NCI-H2227 (cell line): ENCODE data around the gene BTBD1.

Experiments
- DNase-seq: peaks from one replicate; lab custom pipeline; 2025; ENCODE audit not compliant: unreplicated experiment; lab: John Stamatoyannopoulos, UW

BTBD1 gene

DNA sequence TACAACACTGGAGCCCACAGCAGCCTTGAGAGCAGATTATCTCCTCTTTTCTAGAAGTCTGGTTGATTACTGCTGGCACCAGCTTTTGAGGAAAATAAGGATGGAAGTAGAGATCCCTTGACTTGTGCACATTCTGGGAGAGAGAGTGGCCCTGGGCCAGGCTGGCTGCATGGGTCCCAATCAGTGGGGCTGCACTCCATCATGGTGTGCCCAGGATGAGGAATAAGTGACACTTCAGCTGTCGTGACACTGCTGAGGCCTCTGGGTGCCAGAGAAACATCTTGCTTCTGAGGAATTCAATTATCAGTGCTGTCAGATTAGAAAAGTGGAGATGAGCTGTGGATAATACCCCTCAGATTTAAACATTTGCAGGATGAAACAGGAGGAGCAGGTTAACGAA is 72.0 kb downstream of the BTBD1 start:
- no peak for DNase-seq

DNA sequence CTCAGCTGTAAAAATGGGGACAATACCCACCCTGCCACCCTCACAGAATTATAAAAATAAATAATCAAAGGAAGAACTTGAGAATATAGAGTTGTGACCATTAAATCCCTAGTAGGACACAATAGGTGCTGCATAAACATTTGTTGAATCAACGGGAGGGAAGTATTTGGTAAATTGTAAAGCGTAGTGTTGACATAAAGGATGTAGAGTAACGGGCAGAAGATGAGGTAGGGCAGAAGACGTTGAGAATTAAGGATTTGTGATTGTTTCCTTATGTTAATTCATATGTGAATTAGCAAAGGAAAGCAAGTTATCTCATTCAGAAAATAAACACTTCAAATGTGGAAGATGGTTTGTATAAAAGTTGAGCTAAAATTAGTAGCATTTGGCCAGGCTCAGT is 73.9 kb downstream of the BTBD1 start:
- DNase-seq, result no peak

DNA sequence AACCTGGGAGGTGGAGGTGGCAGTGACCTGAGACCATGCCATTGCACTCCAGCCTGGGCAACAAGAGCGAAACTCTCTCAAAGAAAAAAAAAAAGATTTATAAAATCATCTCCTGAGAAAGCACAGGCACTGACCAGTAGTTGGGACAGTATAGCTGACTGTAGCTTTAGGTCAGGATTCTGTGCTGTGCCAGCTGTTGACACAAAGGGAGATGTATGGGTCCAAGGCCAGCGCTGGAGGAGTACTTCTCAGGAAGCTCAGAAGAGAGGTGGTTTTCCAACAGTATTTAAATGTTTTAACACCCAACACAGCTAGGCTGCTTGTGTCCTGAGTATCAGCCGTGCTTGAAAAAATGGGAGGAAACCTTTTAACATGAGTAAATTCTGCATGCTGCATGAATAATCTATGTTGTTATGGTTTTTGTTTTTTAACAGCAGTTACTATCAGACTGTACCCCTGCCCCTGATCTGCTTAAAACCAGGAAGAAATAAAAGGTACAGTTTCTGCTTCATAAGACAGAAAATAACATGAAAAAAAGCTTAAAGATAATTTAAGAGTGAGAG is 74.5 kb downstream of the BTBD1 start:
- DNase-seq, result no peak

DNA sequence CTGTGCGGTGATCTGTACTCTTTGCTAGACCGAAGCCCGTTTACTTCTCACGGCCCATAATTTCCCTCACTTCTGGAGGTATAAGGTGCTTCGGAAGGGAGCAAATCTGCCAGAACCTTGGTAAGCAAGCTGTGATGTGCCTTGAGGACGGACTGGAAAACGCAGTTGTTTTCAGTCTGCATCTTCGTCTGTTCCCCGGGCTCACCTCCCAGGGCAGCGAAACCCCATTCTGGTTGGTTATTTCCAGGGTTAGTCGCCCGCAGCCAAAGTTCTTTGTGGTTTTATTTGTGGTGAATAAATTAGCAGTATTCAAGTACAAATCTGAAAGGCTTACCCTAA is 80.6 kb downstream of the BTBD1 start:
- DNase-seq, result peak; percentile 27

DNA sequence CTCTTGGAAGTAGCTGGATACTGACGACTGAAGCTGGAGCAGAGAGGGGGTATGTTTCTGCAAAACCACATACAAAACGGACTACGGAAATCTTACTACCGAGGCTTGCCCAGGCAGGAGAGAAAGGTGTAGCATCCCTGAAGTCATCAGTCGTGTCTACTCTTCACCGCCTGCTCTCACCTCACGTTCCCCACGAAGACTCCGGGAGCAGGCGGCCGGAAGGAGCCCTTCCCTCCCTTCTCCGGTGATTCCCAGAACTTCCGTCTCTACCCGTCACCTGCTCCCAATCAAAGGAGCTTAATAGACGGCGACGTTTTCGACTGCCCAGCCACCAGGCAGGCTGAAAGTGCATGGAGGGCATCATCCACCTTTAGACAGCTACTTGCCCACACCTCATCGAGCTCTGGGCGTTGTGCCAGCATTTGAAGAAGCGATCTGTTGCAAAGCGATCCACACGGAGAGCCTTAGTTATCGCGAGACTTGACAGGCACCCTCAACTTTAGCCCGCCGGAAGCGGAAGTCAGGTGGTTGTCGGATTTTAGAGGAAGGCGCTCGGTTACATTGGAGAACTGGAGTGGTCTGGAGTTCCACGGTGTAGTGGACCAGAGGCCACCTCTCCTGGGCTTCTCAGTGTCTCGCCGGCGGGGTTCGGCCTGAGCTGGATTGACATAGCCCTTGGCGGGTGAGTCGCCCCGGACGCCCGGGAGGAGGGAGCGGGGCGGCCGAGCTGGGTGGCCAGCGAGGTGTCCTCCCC is 81.2 kb downstream of the BTBD1 start, which contains the start of gene RAMAC:
Gene RAMAC, plus strand, starts transcription at position 523 of the 754 bp plus-strand sequence. CDS start 2,809 bp downstream, outside the sequence.
- DNase-seq, result peak; percentile 94

DNA sequence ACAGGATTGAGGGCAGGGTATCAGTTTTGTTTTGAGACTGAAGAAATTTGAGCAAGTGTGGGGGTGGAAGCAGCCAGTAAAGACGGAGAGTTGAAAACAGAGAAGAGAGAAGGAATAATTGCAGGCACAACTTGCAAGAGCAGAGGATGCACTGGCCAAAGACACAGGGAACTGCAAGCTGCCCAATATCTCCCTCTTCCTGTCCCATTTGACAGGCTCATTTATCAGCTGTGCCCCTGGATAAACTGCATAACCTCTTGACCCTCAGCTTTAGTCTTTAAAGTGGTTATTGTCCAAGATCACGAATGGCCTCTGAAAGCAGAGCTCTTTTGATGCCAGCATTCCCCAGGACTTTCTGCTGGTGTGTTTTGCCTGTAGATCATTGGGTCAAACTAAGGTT is 86.1 kb downstream of the BTBD1 start:
- no peak for DNase-seq

DNA sequence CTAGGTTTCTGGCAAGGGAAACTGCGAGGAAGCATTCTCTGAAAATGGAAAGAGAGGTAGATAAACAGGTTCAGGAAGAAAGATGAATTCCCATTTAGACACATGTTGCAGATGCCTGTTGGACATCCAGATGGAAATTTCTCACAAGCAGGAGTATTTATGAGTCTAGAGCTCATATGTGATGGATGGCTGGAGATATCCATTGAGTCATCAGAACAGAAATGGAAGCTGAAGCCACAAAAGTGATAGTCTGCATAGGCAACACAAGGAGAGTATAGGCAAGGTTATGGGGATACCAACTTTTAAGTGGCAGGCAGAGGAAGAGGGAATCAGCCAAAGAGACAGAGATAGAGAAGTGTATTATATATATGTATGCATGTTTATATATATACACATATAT is 87.3 kb downstream of the BTBD1 start:
- no peak for DNase-seq

DNA sequence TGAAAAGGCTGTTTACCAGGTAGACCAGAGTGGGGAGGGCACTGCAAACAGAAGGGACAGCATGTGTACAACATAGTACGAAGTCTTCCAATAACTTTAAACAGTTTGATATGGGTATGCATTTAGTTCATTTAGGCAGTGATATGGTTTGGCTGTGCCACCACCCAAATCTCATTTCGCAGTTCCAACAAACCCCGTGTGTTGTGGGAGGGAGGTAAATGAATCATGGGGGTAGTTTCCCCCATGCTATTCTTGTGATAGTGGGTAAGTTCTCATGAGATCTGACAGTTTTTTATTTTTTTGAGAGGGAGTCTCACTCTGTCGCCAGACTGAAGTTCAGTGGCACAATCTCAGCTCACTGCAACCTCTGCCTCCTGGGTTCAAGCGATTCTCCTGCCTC is 88.6 kb downstream of the BTBD1 start:
- DNase-seq, result no peak

DNA sequence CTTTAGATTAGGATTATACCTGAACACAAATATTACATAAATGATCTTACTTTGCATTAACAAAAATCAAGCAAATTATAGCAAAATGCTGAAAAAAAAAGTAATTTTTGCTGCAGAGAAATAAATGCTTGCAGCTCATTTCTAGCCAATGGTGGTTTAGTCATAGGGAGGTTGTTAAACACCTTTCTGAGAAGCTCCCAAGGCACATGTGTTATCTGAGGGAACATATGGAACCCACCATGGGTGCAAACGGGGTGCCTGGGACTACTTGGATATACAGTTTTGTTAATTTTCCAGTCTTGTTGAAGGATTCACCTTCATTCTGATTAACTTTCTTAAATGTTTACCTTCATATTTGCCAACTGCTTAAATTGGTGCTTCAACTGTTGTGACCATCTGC is 90.0 kb downstream of the BTBD1 start:
- DNase-seq, result no peak

DNA sequence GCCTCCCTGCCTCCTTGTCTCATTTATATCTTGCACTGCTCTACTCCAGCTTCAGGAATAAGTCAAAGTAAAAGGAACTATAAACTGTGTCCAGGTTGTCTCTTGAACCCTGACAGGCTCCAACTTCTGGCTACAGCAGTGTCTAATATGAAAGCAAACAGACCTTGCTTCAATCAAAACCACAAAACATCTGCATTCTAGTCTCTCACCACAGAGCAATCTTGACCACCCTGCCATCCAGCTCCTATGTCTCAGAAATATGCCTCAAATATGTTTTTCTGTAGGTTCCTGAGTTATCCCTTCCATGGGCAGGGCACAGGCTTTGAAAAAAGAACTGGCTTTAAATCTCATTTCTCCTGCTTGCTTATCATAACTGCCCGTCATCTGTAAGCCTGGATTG is 94.1 kb downstream of the BTBD1 start:
- no peak for DNase-seq

DNA sequence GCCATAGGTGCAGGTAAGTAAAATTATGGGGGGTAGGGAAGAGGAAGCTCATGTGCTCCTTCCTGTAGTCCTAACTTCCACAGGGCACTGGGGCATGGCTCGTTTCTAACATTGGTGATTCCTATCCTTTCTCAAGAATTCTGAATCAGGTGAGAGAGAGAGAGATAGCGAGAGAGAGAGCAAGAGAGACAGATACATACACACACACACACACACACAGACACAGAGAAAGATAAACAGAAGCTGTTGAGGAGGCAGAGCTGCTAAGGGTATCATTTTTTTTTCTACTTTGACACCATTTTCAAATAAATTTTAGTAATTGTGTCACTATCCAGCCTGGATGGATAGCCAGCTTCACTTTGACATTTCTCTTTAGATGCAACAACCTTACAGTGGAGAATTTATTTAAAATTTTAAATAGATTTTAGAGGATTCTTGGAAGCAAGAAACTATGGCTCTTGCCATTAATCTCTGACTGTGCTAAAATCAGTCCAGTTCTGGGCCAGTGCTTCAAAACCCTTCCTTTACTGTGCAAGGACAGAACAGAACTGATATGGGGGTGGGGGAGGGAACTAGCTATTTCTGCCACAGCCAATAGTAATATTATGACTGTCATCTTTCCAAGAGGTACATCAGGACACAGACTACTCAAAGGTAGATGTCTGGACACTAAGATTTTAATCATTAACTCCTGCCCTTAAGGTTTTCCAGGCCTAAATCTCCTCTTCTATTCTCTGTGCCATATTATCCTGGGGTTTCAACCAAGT is 95.7 kb downstream of the BTBD1 start:
- peak; percentile 26 for DNase-seq

DNA sequence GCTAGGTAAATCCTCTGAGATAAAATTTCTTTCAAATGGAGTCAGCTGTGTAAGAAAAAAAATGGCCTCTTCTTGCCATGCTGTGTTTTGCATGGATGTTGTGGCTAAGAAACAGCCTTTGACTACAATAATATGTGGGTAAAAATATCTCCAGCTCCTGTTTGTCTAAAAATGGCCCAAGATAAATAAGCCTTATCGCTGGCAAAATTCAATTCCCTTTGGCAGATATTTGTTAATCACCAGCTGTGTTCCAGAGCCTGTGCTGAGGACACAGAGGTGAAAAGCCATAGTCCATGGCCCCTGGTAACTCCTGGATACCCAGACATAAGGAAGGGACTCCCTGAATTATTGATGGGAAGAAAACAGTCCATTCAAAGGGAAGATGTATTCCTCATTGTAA is 96.4 kb downstream of the BTBD1 start:
- no peak for DNase-seq

DNA sequence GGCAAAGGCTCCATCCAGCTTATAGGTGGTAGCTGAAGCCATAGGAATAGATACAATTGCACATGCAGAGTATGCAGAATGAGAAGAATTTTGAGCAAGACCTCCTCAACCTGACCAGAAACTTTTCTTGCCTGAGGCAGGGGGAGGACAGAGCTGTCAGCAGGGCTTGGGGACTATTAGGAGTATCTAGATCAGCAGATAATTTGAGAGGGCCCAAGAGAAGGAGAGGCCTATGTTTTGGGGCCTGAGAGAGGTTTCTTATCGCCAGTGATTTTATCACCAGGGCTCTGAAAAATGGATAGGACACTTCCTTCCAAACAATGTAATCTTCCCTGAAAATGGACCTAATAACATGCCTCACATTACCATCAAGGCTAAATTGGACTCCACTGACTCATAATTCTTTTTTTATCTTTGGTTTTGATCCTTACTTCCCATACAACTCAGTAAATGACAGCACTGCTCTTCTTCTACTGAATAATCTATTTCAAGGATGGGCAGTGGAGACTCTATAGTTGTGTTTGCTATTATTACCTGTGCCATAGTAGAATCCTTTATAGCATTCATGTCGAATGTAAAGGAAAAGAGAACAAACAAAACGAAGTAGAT is 96.9 kb downstream of the BTBD1 start:
- DNase-seq, result no peak

DNA sequence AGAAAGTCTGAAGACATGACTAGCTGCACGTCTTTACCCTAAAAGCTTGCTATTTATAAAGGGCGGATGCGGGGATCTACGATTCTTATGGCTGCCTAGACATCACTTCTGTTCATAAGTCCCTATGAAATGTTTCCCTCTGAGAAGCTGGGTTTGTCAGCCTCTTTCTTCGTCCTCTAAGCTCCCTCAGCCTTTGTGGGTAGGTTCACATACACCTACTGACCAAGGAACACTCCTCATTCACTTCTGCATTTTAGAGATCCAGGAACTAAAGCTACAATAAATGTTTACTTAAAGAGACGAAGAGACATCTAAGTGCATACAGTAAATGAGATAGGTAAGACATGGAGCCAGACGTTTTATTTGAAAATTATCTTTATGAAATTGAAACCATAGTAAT is 97.7 kb downstream of the BTBD1 start:
- DNase-seq, result no peak

DNA sequence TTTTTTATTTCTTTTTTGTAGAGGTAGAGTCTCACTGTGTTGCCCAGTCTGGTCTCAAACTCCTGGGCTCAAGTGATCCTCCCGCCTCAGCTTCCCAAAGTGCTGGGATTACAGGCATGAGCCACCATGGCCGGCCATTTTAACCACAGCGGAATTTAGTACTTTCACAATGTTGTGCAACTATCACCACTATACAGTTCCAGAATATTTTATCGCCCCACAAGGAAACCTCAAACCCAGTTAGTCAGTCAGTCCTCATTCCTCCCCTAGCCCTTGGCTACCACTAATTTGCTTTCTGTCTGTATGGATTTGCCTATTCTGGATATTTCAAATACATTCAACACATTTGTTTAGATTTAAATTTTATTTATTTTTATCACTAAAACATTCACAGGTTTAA is 99.0 kb downstream of the BTBD1 start:
- no peak for DNase-seq

DNA sequence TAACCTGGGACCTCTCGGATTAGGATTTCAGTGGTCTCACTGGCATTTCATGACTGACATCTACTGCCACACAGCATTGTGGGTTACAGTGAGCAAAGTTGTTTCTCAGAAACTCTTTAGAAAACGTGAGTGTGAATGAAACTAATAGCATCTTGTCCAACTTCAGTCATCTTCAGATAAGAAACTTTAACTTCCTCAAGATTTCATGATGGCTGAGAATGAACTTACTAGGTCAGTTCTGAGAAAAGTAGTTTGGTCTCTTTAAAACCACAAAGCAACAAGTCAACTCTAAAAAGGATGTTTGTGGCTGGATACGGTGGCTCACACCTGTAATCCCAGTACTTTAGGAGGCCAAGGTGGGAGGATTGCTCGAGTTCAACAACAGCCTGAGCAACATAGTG is 100.4 kb downstream of the BTBD1 start:
- DNase-seq, result no peak
